Glutamatergic neuron (in vitro differentiated cells): Measurements from ENCODE around the gene GSC2. TPM values are rescaled to one million over a fixed set of nuclear protein-coding genes. Genes with fewer than 3 reads are reported as not detected.

Experiments used
- DNase-seq: peaks from one replicate; pipeline ENCODE4 v3.0.0; 2022
- H3K27ac Mint-ChIP-seq: one replicate; pipeline ENCODE4 v1.8.0; 2020; ENCODE audit warnings: mild to moderate bottlenecking, mixed read lengths, inconsistent platforms; ENCODE audit not compliant: unreplicated experiment
- H3K27me3 Mint-ChIP-seq: one replicate; pipeline ENCODE4 v1.8.0; 2020; ENCODE audit warnings: mild to moderate bottlenecking, moderate library complexity, mixed read lengths, inconsistent platforms; ENCODE audit not compliant: unreplicated experiment
- H3K36me3 Mint-ChIP-seq: one replicate; pipeline ENCODE4 v1.8.0; 2020; ENCODE audit warnings: mild to moderate bottlenecking, mixed read lengths, inconsistent platforms; ENCODE audit not compliant: unreplicated experiment
- H3K4me1 Mint-ChIP-seq: one replicate; pipeline ENCODE4 v1.8.0; 2020; ENCODE audit warnings: mild to moderate bottlenecking, low read depth, mixed read lengths, inconsistent platforms; ENCODE audit not compliant: unreplicated experiment
- H3K4me3 Mint-ChIP-seq: one replicate; pipeline ENCODE4 v1.8.0; 2020; ENCODE audit warnings: mild to moderate bottlenecking, mixed read lengths, inconsistent platforms; ENCODE audit not compliant: unreplicated experiment
- H3K9me3 Mint-ChIP-seq: one replicate; pipeline ENCODE4 v1.8.0; 2020; ENCODE audit warnings: mild to moderate bottlenecking, moderate library complexity, mixed read lengths, inconsistent platforms; ENCODE audit not compliant: unreplicated experiment
- total RNA-seq: library from RNA; stranded (reverse); fragmentation: NEBNext Ultra II Directional; extraction: Animal tissue kit (Norgen Biotek cat#: 25700); gene quantifications from one replicate; pipeline ENCODE4 v1.2.1, GENCODE V29; 2021; ENCODE audit not compliant: unreplicated experiment
- TF ChIP-seq, protein P1 (sequence below): fragments of 200-600 bp; sonication (generic); IDR thresholded peaks from one replicate; pipeline ENCODE4 v1.5.0; 2021; ENCODE audit not compliant: partially characterized antibody, unreplicated experiment

Gene GSC2
- total RNA-seq, 1 donor from 2014 or later = not detected

DNA sequence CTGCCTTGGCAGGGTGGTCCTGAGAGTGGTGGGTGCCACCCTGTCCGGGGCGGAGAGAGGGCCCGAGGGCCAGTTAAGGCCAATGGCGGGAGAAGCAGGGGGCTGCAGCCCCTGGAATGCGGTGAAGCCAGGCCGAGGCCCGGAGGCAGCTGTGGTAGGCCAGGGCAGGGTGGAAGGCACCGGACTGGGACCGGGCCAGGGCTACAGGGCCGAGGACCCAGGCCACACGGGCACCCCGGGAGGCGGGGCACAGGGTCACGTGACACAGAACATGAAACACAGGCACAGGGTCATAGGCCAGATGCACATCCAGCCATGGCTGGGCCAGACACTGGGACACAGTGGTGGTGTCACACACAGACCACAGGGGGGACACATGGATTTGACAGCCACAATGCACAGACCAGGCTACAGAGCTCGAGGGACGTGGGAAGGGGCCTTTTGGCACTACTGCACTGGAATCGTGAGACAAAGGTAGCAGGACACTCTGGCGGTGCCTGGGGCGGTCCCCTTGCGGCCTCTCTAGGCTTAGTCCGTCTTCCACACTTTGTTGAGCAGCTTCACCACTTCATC, 25.6 kb upstream of the GSC2 start:
- peaks cover 14% of the 10 kb centered on the region for H3K27me3 Mint-ChIP-seq
- no peaks in the 10 kb centered on the region for H3K36me3 Mint-ChIP-seq
- H3K4me3 Mint-ChIP-seq = no peak overlapping the region
- TF ChIP-seq, protein P1, sequence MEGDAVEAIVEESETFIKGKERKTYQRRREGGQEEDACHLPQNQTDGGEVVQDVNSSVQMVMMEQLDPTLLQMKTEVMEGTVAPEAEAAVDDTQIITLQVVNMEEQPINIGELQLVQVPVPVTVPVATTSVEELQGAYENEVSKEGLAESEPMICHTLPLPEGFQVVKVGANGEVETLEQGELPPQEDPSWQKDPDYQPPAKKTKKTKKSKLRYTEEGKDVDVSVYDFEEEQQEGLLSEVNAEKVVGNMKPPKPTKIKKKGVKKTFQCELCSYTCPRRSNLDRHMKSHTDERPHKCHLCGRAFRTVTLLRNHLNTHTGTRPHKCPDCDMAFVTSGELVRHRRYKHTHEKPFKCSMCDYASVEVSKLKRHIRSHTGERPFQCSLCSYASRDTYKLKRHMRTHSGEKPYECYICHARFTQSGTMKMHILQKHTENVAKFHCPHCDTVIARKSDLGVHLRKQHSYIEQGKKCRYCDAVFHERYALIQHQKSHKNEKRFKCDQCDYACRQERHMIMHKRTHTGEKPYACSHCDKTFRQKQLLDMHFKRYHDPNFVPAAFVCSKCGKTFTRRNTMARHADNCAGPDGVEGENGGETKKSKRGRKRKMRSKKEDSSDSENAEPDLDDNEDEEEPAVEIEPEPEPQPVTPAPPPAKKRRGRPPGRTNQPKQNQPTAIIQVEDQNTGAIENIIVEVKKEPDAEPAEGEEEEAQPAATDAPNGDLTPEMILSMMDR = no peak
- H3K4me1 Mint-ChIP-seq = peaks cover 13% of the 10 kb centered on the region
- no peak for DNase-seq
- H3K9me3 Mint-ChIP-seq = peaks cover 10% of the 10 kb centered on the region
- H3K27ac Mint-ChIP-seq = no peak overlapping the region

DNA sequence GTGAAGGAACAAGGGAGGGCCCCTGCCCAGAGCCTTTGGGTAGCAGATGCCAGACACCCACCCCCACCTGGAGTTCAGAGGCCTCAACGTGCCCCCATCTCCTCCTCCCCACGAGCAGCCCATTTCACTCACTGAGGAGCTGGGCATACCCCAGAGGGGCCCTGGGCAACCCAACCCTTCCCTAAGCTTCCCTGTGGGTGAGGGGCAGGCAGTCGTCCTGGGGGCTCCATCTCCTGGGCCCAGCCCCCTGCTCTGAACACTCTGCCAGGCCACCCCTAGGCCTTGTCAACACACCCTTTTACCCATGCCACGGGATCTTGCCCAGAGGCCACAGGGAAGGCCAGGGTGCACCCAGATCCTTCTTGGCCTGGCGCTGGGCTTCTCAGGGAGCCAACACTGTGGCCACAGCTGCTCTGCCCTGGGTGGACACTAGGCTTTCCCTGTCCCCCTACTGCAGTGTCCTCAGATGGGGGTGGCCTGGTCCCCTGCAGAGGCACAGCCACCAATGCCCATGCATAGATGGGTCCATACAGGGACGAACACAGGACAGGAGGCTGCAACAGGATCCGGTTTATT, 25.0 kb upstream of the GSC2 start:
- H3K9me3 Mint-ChIP-seq = peaks cover 10% of the 10 kb centered on the region
- no peaks in the 10 kb centered on the region for H3K36me3 Mint-ChIP-seq
- DNase-seq = no peak
- H3K4me1 Mint-ChIP-seq = peaks cover 13% of the 10 kb centered on the region
- TF ChIP-seq, protein P1 = no peak
- H3K4me3 Mint-ChIP-seq = no peak overlapping the region
- no peak overlapping the region for H3K27ac Mint-ChIP-seq
- H3K27me3 Mint-ChIP-seq = peaks cover 19% of the 10 kb centered on the region

DNA sequence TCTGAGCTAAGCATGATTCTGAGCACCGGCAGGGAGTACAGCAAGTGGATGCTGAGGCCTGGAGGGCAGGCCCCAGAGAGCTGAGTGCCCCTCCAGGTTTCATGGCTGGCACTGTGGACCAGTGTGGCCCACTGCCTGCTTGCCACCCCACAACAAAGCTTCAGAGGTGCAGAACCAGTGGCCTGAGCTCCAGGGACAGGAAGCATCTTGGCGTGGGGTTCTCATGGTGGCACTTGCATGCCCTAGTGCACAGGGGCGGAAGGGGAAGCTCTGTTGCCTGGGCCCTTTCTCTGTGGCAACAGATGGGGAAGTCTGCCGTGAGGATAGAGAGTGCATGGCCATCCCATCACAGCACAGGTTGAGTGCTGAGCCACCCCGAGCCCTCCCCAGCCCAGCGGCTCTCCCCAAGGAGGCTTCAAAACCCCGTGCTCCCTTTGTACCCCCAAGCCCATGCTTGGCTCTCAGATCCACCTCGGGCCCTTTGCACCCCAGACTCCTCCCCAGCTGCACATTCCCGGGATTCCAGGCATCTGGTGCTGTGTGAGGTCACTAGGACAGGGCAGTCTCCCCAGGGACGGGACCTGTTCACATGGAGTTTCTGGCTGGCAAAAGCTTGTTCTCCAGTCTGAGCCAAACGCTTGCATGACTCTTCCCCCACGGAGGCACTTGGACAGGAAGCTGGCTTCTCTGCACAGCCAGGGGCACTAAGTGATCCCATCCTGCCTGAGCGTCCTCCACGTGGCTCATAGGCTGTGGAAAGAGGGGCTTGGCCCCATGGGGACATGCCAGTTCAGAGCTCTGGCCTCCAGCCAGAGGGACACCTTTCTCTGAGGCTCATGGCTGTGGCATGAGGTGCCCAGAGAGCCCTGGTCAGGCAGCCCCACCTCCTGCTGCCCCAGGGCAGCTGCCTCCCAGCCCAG, 24.3 kb upstream of the GSC2 start:
- no peak overlapping the region for H3K4me3 Mint-ChIP-seq
- H3K36me3 Mint-ChIP-seq = no peaks in the 10 kb centered on the region
- no peak overlapping the region for H3K27ac Mint-ChIP-seq
- H3K27me3 Mint-ChIP-seq = peaks cover 19% of the 10 kb centered on the region
- DNase-seq = no peak
- H3K9me3 Mint-ChIP-seq = peaks cover 10% of the 10 kb centered on the region
- TF ChIP-seq, protein P1 = no peak
- peaks cover 13% of the 10 kb centered on the region for H3K4me1 Mint-ChIP-seq

DNA sequence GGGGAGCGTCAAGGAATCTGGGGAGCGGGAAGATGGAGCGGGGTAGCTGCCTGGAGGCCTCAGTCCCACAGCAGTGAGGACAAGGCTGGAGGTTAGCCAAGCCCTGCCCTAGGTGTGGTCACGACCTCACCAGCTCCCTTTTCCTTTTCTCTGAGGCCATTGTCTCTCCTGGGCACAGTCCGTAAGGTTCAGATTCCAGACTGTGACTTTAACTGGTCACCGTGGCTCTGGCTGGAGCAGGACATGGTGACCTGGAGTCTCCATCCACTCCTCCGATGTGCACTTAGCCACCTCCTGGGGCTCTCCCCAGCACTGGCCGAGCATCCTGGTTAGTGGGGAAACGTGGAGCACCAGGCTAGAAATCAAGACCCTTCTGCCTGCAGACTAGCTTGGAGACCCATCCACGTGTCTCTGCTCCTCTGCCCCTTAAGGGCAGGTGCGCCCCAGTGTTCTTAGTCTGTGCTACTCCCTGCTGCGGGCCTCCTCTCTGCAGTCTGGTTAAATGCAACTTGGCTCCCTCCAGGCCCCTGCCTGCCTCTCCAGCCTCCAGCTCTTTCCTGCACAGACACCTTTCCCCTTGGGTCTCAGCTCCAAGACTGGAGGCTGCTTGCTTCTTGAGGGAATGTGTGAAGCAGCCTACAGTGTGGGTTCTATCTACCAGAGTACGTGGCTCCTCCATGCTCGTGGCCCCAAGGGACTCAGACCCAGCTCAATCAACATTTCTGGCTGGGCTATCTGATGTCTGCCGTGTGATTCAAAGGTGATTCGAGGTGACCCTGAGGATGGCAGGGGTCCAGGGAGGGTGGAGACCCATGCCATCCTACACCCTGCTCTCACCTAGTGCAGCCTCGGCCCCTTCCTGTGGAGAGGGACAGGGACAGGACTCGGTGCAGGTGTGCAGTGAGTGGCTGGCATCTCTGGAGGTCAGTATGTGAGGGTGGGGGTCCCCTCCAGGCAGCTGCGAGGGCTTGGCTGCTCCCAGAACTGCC, 23.2 kb upstream of the GSC2 start:
- Mint-ChIP-seq H3K4me3 (peak overlapping the region; percentile 99), H3K4me1 (peaks cover 13% of the 10 kb centered on the region), H3K36me3 (no peaks in the 10 kb centered on the region), H3K27ac (peak overlapping the region; percentile 59), H3K27me3 (peaks cover 24% of the 10 kb centered on the region), H3K9me3 (peaks cover 16% of the 10 kb centered on the region)
- no peak for DNase-seq
- TF ChIP-seq, protein P1 = no peak
